PC-9 (cell line): ENCODE data around the gene CERKL. TPM values are rescaled to one million over a fixed set of nuclear protein-coding genes. Genes with fewer than 3 reads are reported as not detected.

ENCODE experiments used
- BruUV-seq: library from RNA; stranded (reverse); fragments of 400-500 nt; replicated peaks from 2 replicates; lab custom pipeline; 2021; lab: Mats Ljungman, UMichigan
- CTCF ChIA-PET: fragments of 300-600 bp; sonication (Branson Sonifier 250); formaldehyde crosslinking; loops from one replicate; lab custom pipeline; 2022; ENCODE audit warnings: antibody characterized with exemption; lab: Charles Lee
- POLR2A ChIA-PET: fragments of 300-600 bp; sonication (Branson Sonifier 250); formaldehyde crosslinking; loops from one replicate; lab custom pipeline; 2022; ENCODE audit warnings: antibody characterized with exemption; ENCODE audit not compliant: unreplicated experiment; lab: Charles Lee
- DNase-seq, 2 experiments: peaks; one replicate each; pipeline versions ENCODE4 v3.0.0 to v3.0.0-alpha.2; 2015 to 2022; ENCODE audit warnings: mixed read lengths in 1 of 2
- H2AFZ ChIP-seq: fragments of 200-600 bp; sonication (generic); 2 replicates; pipeline ENCODE4 v1.8.1; 2017; ENCODE audit warnings: antibody characterized with exemption
- H3F3A ChIP-seq: fragments of 200-600 bp; sonication (generic); 2 replicates; pipeline ENCODE4 v1.8.1; 2017; ENCODE audit warnings: antibody characterized with exemption, mild to moderate bottlenecking, low read depth; ENCODE audit not compliant: insufficient read depth
- H3K27ac ChIP-seq: fragments of 200-600 bp; sonication (generic); 2 replicates; pipeline ENCODE4 v1.6.1; 2016; ENCODE audit warnings: mixed run types
- H3K27me3 ChIP-seq: fragments of 200-600 bp; sonication (generic); 2 replicates; pipeline ENCODE4 v1.6.1; 2016; ENCODE audit warnings: low read depth, mixed run types; ENCODE audit not compliant: insufficient read depth
- H3K36me3 ChIP-seq: fragments of 200-600 bp; sonication (generic); 2 replicates; pipeline ENCODE4 v1.6.1; 2016; ENCODE audit warnings: low read depth, mixed run types
- H3K4me1 ChIP-seq: fragments of 200-600 bp; sonication (generic); replicated peaks from 2 replicates; pipeline ENCODE4 v1.6.1; 2016; ENCODE audit warnings: mixed run types; ENCODE audit not compliant: insufficient read depth
- H3K4me2 ChIP-seq: fragments of 200-600 bp; sonication (generic); 2 replicates; pipeline ENCODE4 v1.6.1; 2017; ENCODE audit warnings: mixed run types
- H3K4me3 ChIP-seq: fragments of 200-600 bp; sonication (generic); 2 replicates; pipeline ENCODE4 v1.6.1; 2016; ENCODE audit warnings: mixed run types
- H3K79me2 ChIP-seq: fragments of 200-600 bp; sonication (generic); 2 replicates; pipeline ENCODE4 v1.6.1; 2017; ENCODE audit warnings: low read depth, mixed run types
- H3K9me2 ChIP-seq: fragments of 200-600 bp; sonication (generic); 2 replicates; pipeline ENCODE4 v1.8.1; 2017; ENCODE audit warnings: mild to moderate bottlenecking; ENCODE audit not compliant: insufficient read depth
- H3K9me3 ChIP-seq: fragments of 200-600 bp; sonication (generic); 2 replicates; pipeline ENCODE4 v1.8.1; 2016; ENCODE audit warnings: low read depth; ENCODE audit not compliant: insufficient read depth
- H4K20me1 ChIP-seq: fragments of 200-600 bp; sonication (generic); 2 replicates; pipeline ENCODE4 v1.8.1; 2017; ENCODE audit not compliant: insufficient read depth
- EZH2 ChIP-seq: fragments of 200-600 bp; sonication (generic); IDR thresholded peaks from 2 replicates; pipeline ENCODE4 v1.8.0; 2017; ENCODE audit warnings: antibody characterized with exemption, low read depth
- intact Hi-C: fragments of 100-400 bp; cut with micrococcal nuclease; formaldehyde crosslinking; loops from one replicate; pipeline ENCODE4 v1.10.0; 2022; ENCODE audit not compliant: unreplicated experiment
- total RNA-seq: library from RNA; stranded (reverse); gene quantifications from 2 replicates; pipeline ENCODE4 v1.2.3, GENCODE V29; 2021
- TF ChIP-seq, protein P1 (sequence below): fragments of 200-600 bp; sonication (generic); conservative IDR thresholded peaks from 2 replicates; pipeline ENCODE4 v1.6.1; 2017; ENCODE audit warnings: mixed run types, antibody characterized with exemption, mild to moderate bottlenecking, moderate library complexity

Gene CERKL
- total RNA-seq, 1 experiment from 2014 or later, result 1.6 TPM

DNA sequence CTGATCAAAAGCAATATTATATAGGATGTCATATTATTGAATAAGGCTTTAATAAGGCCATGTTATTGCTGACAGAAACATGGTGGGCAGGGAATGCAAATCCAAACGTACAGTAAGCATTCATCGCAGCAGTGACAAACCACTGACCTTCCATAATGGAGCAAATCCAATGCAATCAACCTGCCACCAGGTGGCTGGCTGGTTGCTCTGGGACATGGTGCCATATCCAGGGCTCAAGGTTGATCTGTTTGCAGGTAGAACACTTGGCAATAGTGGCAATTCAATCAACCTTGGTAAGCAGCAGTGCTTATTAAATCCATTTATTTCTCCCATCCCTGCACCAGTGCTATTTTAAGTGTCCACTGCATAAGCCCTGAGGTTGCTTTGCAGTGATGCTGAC is 75.4 kb downstream of the CERKL start:
- BruUV-seq, result no TSS peak
- no peaks in the 10 kb centered on the region for H3K79me2 ChIP-seq
- H3K4me1 ChIP-seq, result no peaks in the 10 kb centered on the region
- intact Hi-C loops, result no loop called here
- H3K9me2 ChIP-seq, result no peaks in the 10 kb centered on the region
- CTCF ChIA-PET, result no interaction called here
- TF ChIP-seq EZH2, result no peak
- TF ChIP-seq, protein P1, sequence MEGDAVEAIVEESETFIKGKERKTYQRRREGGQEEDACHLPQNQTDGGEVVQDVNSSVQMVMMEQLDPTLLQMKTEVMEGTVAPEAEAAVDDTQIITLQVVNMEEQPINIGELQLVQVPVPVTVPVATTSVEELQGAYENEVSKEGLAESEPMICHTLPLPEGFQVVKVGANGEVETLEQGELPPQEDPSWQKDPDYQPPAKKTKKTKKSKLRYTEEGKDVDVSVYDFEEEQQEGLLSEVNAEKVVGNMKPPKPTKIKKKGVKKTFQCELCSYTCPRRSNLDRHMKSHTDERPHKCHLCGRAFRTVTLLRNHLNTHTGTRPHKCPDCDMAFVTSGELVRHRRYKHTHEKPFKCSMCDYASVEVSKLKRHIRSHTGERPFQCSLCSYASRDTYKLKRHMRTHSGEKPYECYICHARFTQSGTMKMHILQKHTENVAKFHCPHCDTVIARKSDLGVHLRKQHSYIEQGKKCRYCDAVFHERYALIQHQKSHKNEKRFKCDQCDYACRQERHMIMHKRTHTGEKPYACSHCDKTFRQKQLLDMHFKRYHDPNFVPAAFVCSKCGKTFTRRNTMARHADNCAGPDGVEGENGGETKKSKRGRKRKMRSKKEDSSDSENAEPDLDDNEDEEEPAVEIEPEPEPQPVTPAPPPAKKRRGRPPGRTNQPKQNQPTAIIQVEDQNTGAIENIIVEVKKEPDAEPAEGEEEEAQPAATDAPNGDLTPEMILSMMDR, result no peak; the same call in 1 of the 2 replicates
- no peaks in the 10 kb centered on the region for H3K9me3 ChIP-seq
- no peak for DNase-seq
- no peaks in the 10 kb centered on the region for H4K20me1 ChIP-seq
- H3F3A ChIP-seq, result no peaks in the 10 kb centered on the region
- H3K4me2 ChIP-seq, result no peak overlapping the region
- POLR2A ChIA-PET, result no interaction called here
- H3K36me3 ChIP-seq, result no peaks in the 10 kb centered on the region
- no peaks in the 10 kb centered on the region for H3K27me3 ChIP-seq
- no peak overlapping the region for H3K27ac ChIP-seq
- H2AFZ ChIP-seq, result no peak overlapping the region
- H3K4me3 ChIP-seq, result no peak overlapping the region

DNA sequence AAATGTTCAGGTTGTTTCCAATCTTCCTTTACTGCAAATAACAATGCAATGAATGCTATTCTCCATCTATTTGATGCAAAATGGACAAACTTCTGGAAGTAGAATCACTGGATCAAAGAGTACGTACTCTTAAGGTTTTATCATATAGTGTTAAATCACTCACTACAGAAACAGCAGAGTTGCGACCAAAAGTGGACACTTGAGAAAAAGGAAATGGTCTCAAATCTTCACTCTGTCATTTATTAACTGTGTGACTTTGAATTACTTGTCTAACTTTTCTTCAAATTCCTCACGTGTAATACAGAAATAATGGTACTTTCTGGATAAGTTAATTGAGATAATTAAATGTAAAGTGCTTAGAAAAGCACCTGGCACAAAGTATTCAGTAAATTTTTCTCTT is 78.1 kb downstream of the CERKL start:
- no TSS peak for BruUV-seq
- TF ChIP-seq, protein P1, result no peak
- TF ChIP-seq EZH2, result no peak
- Histone ChIP-seq H3K27ac (no peak overlapping the region), H3K4me1 (no peaks in the 10 kb centered on the region), H2AFZ (no peak overlapping the region), H3K9me2 (no peaks in the 10 kb centered on the region), H3K79me2 (no peaks in the 10 kb centered on the region), H4K20me1 (no peaks in the 10 kb centered on the region), H3K4me3 (no peak overlapping the region), H3K36me3 (no peaks in the 10 kb centered on the region), H3K9me3 (no peaks in the 10 kb centered on the region), H3K27me3 (no peaks in the 10 kb centered on the region), H3F3A (no peaks in the 10 kb centered on the region), H3K4me2 (no peak overlapping the region)
- intact Hi-C loops, result loop anchor here (10.0 kb wide), 3 partner anchors 316 to 504 kb away; partner anchors contain the start of gene ITPRID2
- no peak for DNase-seq
- ChIA-PET POLR2A (no interaction called here), CTCF (no interaction called here)

DNA sequence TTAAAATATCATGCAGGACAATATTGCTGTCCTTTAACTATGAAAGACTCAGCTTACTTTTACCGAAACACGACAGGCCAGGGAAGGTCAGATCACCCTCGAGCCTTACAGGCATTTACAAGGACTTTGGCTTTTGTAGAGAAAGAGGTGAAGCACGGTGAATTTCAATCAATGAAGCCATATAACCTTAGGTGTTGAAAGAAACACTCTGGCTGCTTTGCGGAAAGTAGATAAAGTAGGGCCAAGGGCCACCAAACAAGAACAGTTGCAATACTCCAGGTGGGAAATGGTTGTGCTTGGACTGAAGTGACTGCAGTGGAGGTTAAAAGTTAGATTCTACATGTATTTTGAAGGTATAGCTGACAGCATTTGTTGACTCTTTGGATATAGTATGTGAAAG is 80.5 kb downstream of the CERKL start:
- CTCF ChIA-PET, result no interaction called here
- Histone ChIP-seq H3K9me2 (no peaks in the 10 kb centered on the region), H4K20me1 (no peaks in the 10 kb centered on the region), H3K9me3 (no peaks in the 10 kb centered on the region), H3F3A (no peaks in the 10 kb centered on the region), H3K4me3 (no peak overlapping the region), H3K36me3 (no peaks in the 10 kb centered on the region), H3K4me2 (no peak overlapping the region), H3K27me3 (no peaks in the 10 kb centered on the region), H2AFZ (no peak overlapping the region), H3K79me2 (no peaks in the 10 kb centered on the region), H3K4me1 (no peaks in the 10 kb centered on the region), H3K27ac (no peak overlapping the region)
- no peak for DNase-seq
- no peak for TF ChIP-seq EZH2
- TF ChIP-seq, protein P1, result no peak
- no TSS peak for BruUV-seq
- POLR2A ChIA-PET, result no interaction called here
- intact Hi-C loops, result loop anchor here (10.0 kb wide), 3 partner anchors 318 to 502 kb away; partner anchors contain the start of gene ITPRID2
